Measurements from ENCODE around the gene SLC35B3. TPM values are rescaled to one million over a fixed set of nuclear protein-coding genes. Genes with fewer than 3 reads are reported as not detected.
"Not testable (repeated sequence)": the region's sequence is repeated elsewhere in the genome, so short reads cannot be mapped to it uniquely, and the experiment has no call there.

Gene SLC35B3
- total RNA-seq, 1 donor from 2014 or later = 6.4 TPM

DNA sequence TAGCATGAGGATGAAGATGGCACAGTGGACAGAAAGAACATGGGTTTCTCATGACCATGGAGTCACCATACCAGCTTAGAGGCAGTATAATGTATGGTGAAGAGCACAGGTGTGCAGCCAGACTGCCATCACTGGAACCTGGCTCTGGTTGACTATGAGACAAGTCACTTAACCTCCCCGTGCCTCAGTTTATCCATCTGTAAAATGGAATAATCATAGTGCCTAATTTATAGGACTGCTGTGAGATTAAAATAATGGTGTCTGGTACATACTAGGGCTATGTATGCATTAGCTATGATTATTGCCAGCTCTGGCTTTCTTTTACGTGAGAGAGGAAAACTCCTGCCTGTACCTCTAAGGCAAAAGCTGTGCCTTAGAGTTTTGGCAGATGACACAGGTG, 19.4 kb downstream of the SLC35B3 start:
- Histone ChIP-seq H3K4me3 (no peak overlapping the region), H3K36me3 (peaks cover 0 to 59% of the 10 kb centered on the region in 2 donors), H3K9me3 (no peaks in the 10 kb centered on the region), H3K27me3 (no peaks in the 10 kb centered on the region), H3K4me1 (no peaks in the 10 kb centered on the region), H3K27ac (no peak overlapping the region)
- DNase-seq (ENCODE audit: extremely low spot score in 2 of 2) = no peak
- TF ChIP-seq POLR2A (IDR thresholded peaks at IDR 0.05) (no peak), POLR2AphosphoS5 (IDR thresholded peaks at IDR 0.05; ENCODE audit: insufficient read depth in 1 of 2, low read depth in 1 of 2) (no peak)
- TF ChIP-seq, protein P1, sequence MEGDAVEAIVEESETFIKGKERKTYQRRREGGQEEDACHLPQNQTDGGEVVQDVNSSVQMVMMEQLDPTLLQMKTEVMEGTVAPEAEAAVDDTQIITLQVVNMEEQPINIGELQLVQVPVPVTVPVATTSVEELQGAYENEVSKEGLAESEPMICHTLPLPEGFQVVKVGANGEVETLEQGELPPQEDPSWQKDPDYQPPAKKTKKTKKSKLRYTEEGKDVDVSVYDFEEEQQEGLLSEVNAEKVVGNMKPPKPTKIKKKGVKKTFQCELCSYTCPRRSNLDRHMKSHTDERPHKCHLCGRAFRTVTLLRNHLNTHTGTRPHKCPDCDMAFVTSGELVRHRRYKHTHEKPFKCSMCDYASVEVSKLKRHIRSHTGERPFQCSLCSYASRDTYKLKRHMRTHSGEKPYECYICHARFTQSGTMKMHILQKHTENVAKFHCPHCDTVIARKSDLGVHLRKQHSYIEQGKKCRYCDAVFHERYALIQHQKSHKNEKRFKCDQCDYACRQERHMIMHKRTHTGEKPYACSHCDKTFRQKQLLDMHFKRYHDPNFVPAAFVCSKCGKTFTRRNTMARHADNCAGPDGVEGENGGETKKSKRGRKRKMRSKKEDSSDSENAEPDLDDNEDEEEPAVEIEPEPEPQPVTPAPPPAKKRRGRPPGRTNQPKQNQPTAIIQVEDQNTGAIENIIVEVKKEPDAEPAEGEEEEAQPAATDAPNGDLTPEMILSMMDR (IDR thresholded peaks at IDR 0.05) = no peak
- intact Hi-C loops (cut with DNase I) = no loop called here

DNA sequence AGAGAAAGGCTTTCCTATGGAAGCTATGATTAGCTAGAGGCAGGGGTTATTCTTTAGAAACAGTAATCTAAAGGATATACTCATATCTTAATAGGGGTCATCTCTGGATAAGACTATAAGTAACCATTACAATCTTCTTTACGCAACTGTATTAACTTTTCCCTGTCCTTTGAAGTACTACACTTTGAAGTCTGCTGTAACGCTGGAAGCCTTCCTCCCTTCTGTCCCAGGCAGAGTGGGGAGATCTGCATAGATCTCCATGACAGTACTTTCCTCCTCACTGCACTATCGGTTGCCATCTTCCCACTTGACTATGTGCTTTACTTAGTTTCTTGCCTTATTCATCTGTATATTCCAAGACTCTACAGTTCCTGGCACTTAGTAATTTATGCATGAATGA, 20.1 kb downstream of the SLC35B3 start:
- H3K4me1 ChIP-seq = no peaks in the 10 kb centered on the region
- peaks cover 0 to 64% of the 10 kb centered on the region in 2 donors for H3K36me3 ChIP-seq
- no peaks in the 10 kb centered on the region for H3K9me3 ChIP-seq
- intact Hi-C loops (cut with DNase I) = no loop called here
- H3K27ac ChIP-seq = no peak overlapping the region
- TF ChIP-seq, protein P1 (IDR thresholded peaks at IDR 0.05) = no peak
- no peak for TF ChIP-seq POLR2AphosphoS5 (IDR thresholded peaks at IDR 0.05; ENCODE audit: insufficient read depth in 1 of 2, low read depth in 1 of 2)
- no peaks in the 10 kb centered on the region for H3K27me3 ChIP-seq
- H3K4me3 ChIP-seq = no peak overlapping the region
- no peak for DNase-seq (ENCODE audit: extremely low spot score in 2 of 2)

DNA sequence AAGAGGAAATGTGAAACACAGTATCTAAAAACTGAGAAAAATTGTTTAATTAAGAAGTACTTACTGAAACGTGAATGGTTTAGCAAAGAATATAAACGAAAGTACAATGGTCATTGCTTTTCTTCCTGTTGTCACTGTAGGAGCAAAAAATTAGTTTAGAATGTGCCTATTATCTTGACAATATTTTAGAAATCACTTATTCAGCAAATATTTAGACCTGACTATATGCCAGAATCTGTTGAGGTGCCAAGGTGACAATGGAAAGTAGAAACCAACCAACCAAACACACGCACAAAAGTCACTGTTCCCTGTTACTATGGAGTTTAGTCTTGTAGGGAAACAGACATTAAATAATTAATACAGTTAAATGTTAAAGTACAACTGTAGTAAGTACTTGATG, 20.5 kb downstream of the SLC35B3 start:
- H3K9me3 ChIP-seq = no peaks in the 10 kb centered on the region
- no peak overlapping the region for H3K4me3 ChIP-seq
- TF ChIP-seq POLR2A (IDR thresholded peaks at IDR 0.05) (no peak), POLR2AphosphoS5 (IDR thresholded peaks at IDR 0.05; ENCODE audit: insufficient read depth in 1 of 2, low read depth in 1 of 2) (no peak)
- TF ChIP-seq, protein P1 (IDR thresholded peaks at IDR 0.05) = no peak
- no peaks in the 10 kb centered on the region for H3K27me3 ChIP-seq
- no peaks in the 10 kb centered on the region for H3K4me1 ChIP-seq
- DNase-seq (ENCODE audit: extremely low spot score in 2 of 2) = no peak
- no peak overlapping the region for H3K27ac ChIP-seq
- intact Hi-C loops (cut with DNase I) = no loop called here
- H3K36me3 ChIP-seq = peaks cover 0 to 68% of the 10 kb centered on the region in 2 donors

DNA sequence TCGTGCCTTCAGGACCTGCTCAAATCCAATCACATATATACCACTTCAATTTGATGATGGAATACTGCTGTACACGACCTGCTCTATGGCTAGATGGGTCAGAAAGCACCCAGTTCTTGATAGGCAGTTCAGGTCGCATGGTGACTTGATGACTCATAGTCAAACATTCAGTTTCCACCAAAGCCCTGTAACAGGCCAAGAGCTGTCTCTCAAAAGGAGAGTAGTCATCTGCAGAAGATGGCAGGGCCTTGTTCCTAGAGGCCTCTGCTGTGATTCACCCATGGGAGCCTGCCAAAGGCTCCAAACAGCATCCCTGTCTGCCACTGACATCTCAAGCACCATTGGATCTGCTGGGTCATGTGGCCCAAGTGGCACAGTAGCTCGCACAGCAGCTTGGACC, 29.4 kb downstream of the SLC35B3 start:
- H3K4me3 ChIP-seq; intact Hi-C loops (cut with DNase I); H3K27ac ChIP-seq; H3K4me1 ChIP-seq; H3K27me3 ChIP-seq; DNase-seq (ENCODE audit: extremely low spot score in 2 of 2); H3K9me3 ChIP-seq: not testable (repeated sequence)
- peaks cover 0 to 16% of the 10 kb centered on the region in 2 donors for H3K36me3 ChIP-seq

DNA sequence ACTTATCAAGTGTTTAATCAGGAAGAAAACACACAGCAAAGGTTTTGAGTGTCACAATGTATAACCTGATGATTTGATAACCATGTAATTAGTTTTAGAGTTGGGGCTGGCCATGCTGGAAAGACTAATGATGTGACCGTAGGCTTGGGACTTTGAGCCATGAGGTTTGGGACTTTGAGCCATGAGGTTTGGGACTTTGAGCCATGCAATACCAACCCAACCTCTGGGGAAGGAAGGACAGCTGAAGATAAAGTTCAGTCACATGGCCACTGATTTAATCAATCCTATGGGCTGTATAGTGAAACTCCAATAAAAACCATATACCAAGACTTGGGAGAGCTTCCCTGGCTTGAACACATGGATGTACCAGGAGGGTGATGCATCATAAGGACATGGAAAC, 32.8 kb downstream of the SLC35B3 start:
- intact Hi-C loops (cut with DNase I) = no loop called here
- no peaks in the 10 kb centered on the region for H3K27me3 ChIP-seq
- H3K9me3 ChIP-seq = no peaks in the 10 kb centered on the region
- DNase-seq (ENCODE audit: extremely low spot score in 2 of 2) = no peak
- H3K4me3 ChIP-seq = no peak overlapping the region
- H3K27ac ChIP-seq = no peak overlapping the region
- TF ChIP-seq, protein P1 (IDR thresholded peaks at IDR 0.05) = no peak
- TF ChIP-seq POLR2A (IDR thresholded peaks at IDR 0.05) (no peak), POLR2AphosphoS5 (IDR thresholded peaks at IDR 0.05; ENCODE audit: insufficient read depth in 1 of 2, low read depth in 1 of 2) (no peak)
- H3K4me1 ChIP-seq = no peaks in the 10 kb centered on the region
- no peaks in the 10 kb centered on the region for H3K36me3 ChIP-seq

DNA sequence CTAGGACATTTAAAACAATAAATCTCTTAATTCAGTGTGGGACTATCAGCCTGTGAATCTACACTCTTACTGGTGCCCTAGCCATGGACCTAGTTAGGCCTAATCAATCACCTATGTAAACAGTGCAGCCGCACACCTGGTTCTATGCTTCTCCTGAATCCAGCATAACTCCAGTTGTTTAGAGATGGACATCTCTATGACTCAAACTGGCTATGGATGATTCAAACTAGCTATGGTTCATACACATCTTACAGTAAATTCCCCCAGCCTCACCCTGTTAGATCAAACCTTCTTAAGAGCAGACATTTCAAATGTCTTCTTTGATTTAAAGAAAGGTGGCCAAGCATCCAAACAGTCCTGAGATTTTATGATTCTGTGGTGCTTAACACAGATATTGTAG, 34.7 kb downstream of the SLC35B3 start:
- TF ChIP-seq, protein P1 (IDR thresholded peaks at IDR 0.05) = no peak
- TF ChIP-seq POLR2A (IDR thresholded peaks at IDR 0.05) (no peak), POLR2AphosphoS5 (IDR thresholded peaks at IDR 0.05; ENCODE audit: insufficient read depth in 1 of 2, low read depth in 1 of 2) (no peak)

More for the DNA sequence above, 34.7 kb downstream of the SLC35B3 start:
- Histone ChIP-seq H3K36me3 (no peaks in the 10 kb centered on the region), H3K27ac (no peak overlapping the region), H3K9me3 (no peaks in the 10 kb centered on the region), H3K4me3 (no peak overlapping the region), H3K27me3 (no peaks in the 10 kb centered on the region), H3K4me1 (no peaks in the 10 kb centered on the region)
- intact Hi-C loops (cut with DNase I) = no loop called here
- no peak for DNase-seq (ENCODE audit: extremely low spot score in 2 of 2)
